Measurements from ENCODE around the gene HECW1. TPM values are rescaled to one million over a fixed set of nuclear protein-coding genes. Genes with fewer than 3 reads are reported as not detected.
A peak's percentile ranks its signal among the peaks of the same experiment; 100 is the strongest.

Gene HECW1
- total and polyA plus RNA-seq, 2 of the 13 experiments (the other 11 are each of a cell fraction or from before 2014, with no cell fraction given) = not detected

- TF ChIP-seq HIVEP1 (CRISPR knock-in tag; IDR thresholded peaks at IDR 0.05) (no peak), KAT8 (CRISPR knock-in tag; IDR thresholded peaks at IDR 0.05) (no peak), ATF7 (IDR thresholded peaks at IDR 0.05) (peak; percentile 75), ATF7 (CRISPR knock-in tag; IDR thresholded peaks at IDR 0.05) (no peak), ZNF296 (CRISPR knock-in tag; conservative IDR thresholded peaks at IDR 0.05) (no peak), FOSL2 (CRISPR knock-in tag; IDR thresholded peaks at IDR 0.05) (no peak), ZSCAN31 (CRISPR knock-in tag; IDR thresholded peaks at IDR 0.05; ENCODE audit: low read depth) (no peak), MED1 (CRISPR knock-in tag; IDR thresholded peaks at IDR 0.05) (no peak), BCL6 (CRISPR knock-in tag; IDR thresholded peaks at IDR 0.05) (no peak), HNF4G (IDR thresholded peaks at IDR 0.05; ENCODE audit: borderline replicate concordance, low read depth, low read length) (no peak), HNF4G (CRISPR knock-in tag; IDR thresholded peaks at IDR 0.05; ENCODE audit: borderline replicate concordance, low read depth) (no peak), AKAP8 (CRISPR knock-in tag; IDR thresholded peaks at IDR 0.05) (no peak), POLR2AphosphoS5 (IDR thresholded peaks at IDR 0.05; ENCODE audit: low read depth, low read length) (no peak), MAFG (CRISPR knock-in tag; IDR thresholded peaks at IDR 0.05) (no peak), JUN (CRISPR knock-in tag; IDR thresholded peaks at IDR 0.05) (peak; percentile 43; the same call in 1 of the 2 replicates), E2F1 (CRISPR knock-in tag; IDR thresholded peaks at IDR 0.05) (no peak), ELF3 (CRISPR knock-in tag; IDR thresholded peaks at IDR 0.05) (no peak), ATF2 (CRISPR knock-in tag; IDR thresholded peaks at IDR 0.05) (peak; percentile 74; the same call in 1 of the 2 replicates)
- TF ChIP-seq, protein P1, sequence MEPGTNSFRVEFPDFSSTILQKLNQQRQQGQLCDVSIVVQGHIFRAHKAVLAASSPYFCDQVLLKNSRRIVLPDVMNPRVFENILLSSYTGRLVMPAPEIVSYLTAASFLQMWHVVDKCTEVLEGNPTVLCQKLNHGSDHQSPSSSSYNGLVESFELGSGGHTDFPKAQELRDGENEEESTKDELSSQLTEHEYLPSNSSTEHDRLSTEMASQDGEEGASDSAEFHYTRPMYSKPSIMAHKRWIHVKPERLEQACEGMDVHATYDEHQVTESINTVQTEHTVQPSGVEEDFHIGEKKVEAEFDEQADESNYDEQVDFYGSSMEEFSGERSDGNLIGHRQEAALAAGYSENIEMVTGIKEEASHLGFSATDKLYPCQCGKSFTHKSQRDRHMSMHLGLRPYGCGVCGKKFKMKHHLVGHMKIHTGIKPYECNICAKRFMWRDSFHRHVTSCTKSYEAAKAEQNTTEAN (CRISPR knock-in tag; conservative IDR thresholded peaks at IDR 0.05) = no peak
Observed at GRCh38 chr7:43506460-43506859, 394.0 kb downstream of the HECW1 start (continued).

Measured in HepG2 (cell line).